IMR-90 (cell line): ENCODE results near the gene ABHD3.

ENCODE experiments used
- CEBPB ChIP-seq: IDR thresholded peaks from 2 replicates; pipeline ENCODE4 v1.6.1; 2012; ENCODE audit warnings: low read depth, low read length, improper control_type of control experiment
- CTCF ChIP-seq: conservative IDR thresholded peaks from 2 replicates; pipeline ENCODE4 v1.5.1; 2012; ENCODE audit warnings: mild to moderate bottlenecking, low read depth, low read length, improper control_type of control experiment
- FOS ChIP-seq: fragments of 150-350 bp; IDR thresholded peaks from 2 replicates; pipeline ENCODE4 v1.6.1; 2016; ENCODE audit warnings: low read depth, low read length
- POLR2A ChIP-seq: IDR thresholded peaks from 2 replicates; pipeline ENCODE4 v1.6.1; 2012; ENCODE audit warnings: mild to moderate bottlenecking, low read depth, low read length
- USF2 ChIP-seq: fragments of 150-350 bp; IDR thresholded peaks from 2 replicates; pipeline ENCODE4 v1.6.1; 2017; ENCODE audit warnings: mild to moderate bottlenecking, antibody characterized with exemption, low read length, low read depth

GRCh38 chr18:21701621-21702020, 3.0 kb downstream of the ABHD3 start:
- TF ChIP-seq CTCF (no peak), POLR2A (no peak), FOS (no peak), CEBPB (no peak), USF2 (no peak)
